AG09309 (cell line): ENCODE measurements around the gene TRUB2.

Source experiments
- DNase-seq: peaks from one replicate; pipeline ENCODE4 v3.0.0-alpha.2; 2010; ENCODE audit warnings: low read depth
- H3K4me3 ChIP-seq: 2 replicates; pipeline ENCODE4 v1.5.1; 2011; ENCODE audit warnings: mild to moderate bottlenecking, low read depth, low read length, moderate library complexity; ENCODE audit not compliant: control insufficient read depth
- CTCF ChIP-seq: IDR thresholded peaks from 2 replicates; pipeline ENCODE4 v1.5.1; 2011; ENCODE audit warnings: mild to moderate bottlenecking, low read depth, low read length, inconsistent platforms; ENCODE audit not compliant: insufficient read depth, control insufficient read depth; ENCODE audit errors: missing control alignments

Gene TRUB2

DNA sequence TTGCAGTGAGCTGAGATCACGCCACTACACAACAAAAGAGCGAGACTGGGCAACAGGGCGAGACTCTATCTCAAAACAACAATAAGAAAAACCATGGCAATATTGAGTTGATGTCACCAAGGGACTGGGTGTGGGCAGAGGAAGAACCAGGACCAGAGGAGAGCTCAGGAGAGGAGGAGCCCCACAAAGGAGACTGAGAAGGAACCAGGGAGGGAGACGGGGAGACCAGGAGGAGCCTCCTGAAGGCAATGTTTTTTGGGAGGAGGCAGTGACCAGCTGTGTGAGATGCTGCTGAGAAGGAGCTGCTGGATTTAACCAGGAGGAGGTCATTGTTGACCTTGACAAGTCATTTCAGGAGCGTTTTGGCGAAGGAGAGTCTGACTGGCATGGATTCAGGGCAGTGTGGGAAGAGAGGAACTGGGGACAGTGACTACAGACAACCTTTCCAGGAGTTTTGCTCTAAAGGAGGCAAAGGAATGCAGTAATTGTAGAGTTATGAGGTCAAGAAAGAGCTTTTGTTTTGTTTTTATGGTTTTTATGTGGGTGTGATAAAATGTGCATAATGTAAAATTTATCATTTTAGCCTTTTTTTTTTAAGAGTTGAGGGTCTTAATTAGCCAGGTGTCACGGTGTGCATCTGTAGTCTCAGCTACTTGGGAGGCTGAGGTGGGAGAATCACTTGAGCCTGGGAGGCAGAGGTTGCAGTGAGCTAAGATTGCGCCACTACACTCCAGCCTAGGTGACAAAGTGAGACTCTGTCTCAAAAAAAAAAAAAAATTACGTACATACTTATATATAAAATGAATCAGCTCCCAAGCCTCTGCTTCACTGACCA, 17.9 kb downstream of the TRUB2 start:
- H3K4me3 ChIP-seq: no peak overlapping the region
- DNase-seq: no peak
- TF ChIP-seq CTCF: no peak

DNA sequence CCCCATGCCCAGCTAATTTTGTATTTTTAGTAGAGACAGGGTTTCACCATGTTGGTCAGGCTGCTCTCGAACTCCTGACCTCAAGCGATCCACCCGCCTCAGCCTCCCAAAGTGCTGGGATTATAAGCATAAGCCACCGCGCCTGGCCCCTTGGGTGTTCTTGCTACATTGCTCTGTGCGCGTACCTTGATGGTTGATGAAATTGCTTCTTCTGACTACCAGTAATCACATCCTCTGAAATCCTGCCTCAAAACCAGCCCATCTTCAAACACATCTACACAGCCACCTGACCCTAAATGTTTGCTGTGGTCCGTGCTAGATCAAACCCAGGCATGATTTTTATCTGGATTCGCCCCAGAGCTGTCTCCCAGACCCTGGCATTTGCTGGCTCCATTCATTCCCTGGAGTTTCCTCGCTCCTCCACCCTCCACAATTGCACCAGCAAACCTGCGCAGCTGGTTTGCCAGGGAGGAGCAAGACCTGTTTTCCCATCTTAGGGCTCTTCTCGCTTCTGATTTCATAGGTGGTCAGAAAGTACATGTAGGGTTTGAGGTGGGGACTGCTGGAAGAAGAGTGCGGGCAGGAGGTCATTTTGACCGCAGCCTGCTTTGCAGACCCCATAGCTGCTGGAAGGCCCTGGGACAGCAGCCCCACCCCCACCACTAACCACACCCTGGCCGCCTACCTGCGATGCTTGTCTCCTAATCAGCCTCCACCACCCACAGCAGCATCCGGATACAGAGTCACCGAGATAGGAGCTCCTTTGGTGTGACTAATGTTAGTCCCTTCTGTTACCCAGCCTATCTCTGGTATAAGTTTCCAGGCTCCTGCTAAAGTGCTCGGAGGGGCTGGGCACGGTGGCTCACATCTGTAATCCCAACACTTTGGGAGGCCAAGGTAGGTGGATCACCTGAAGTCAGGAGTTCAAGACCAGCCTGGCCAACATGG, 23.4 kb downstream of the TRUB2 start:
- DNase-seq: no peak
- TF ChIP-seq CTCF: no peak

GRCh38 chr9:128297221-128297773, 24.9 kb downstream of the TRUB2 start:
- no peak for TF ChIP-seq CTCF
- H3K4me3 ChIP-seq: no peak overlapping the region
- DNase-seq: no peak

More for the DNA sequence above, 23.4 kb downstream of the TRUB2 start:
- no peak overlapping the region for H3K4me3 ChIP-seq

- no peak for DNase-seq
- TF ChIP-seq CTCF: no peak
- no peak overlapping the region for H3K4me3 ChIP-seq
Measured at GRCh38 chr9:128296340-128297220, 25.7 kb downstream of the TRUB2 start.

DNA sequence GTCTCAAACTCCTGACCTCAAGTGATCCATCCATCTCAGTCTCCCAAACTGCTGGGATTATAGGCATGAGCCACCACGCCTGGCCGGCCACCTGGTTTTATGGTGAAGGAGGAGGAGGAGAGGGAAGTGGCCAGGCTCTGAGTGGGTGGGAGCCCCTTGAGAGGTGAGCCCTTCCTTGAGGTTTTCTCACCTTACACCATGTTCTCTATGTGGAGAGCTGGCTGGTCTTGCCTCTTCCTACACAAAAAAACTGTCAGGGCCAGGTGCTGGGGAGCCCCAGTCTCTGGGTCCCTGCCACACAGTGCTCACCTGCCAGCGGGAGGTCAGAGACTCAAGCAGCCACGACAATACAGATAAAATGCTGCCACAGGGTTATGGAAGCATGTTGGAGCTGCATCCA, 28.1 kb downstream of the TRUB2 start:
- no peak overlapping the region for H3K4me3 ChIP-seq
- DNase-seq: no peak
- TF ChIP-seq CTCF: no peak
